Skeletal muscle cell (primary cell): ENCODE results near the gene TRMT10A.
A peak's percentile ranks its signal among the peaks of the same experiment; 100 is the strongest.
"Not testable (repeated sequence)": the region's sequence is repeated elsewhere in the genome, so short reads cannot be mapped to it uniquely, and the experiment has no call there.

Source experiments
- DNase-seq: peaks from one replicate; pipeline ENCODE4 v3.0.0-alpha.2; 2010; ENCODE audit warnings: low read depth
- H3K4me3 ChIP-seq: 2 replicates; pipeline ENCODE4 v1.5.1; 2011; ENCODE audit warnings: low read depth, mild to moderate bottlenecking, control low read depth, low read length, moderate library complexity

TRMT10A gene

GRCh38 chr4:99571883-99572282 lies 8.0 kb upstream of the TRMT10A start:
- H3K4me3 ChIP-seq: no peak overlapping the region
- no peak for DNase-seq

DNA sequence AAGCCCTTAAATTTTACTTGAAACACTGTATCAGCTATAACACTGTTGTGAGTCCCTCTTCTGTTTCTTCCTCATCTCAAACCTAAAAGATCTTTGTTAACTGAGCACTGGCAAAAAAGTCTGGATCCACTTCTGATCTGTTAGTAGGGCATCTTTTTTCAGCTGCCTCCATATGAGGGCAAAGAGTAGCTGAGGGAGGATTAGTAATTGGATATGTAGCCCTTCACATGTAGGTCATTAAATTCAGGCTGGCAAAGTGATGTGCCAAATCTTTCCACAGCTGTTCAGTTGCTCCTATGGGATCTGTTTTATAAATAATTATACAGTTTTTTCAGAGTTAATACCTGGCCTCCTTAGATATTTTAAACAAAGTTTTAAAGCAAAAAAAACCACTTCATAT lies 1.1 kb upstream of the TRMT10A start:
- no peak for DNase-seq
- H3K4me3 ChIP-seq: no peak overlapping the region

DNA sequence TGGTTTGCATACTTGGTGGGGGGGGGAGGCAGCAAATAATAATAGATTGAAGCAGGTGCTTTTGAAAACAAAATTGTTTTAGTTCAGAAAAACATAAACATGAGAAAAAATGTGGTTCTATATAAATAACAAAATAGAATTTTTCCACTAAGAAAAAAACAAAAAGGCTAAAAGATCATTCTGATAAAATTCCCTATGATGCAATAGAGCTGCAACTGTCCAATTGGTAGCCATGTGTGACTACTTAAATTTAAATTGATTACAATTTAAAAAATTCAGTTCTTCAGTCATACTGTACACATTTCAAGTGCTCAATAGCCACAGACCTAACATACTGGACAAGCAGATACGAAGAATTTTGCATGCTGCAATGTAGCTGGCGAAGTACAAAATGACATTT lies 11.0 kb downstream of the TRMT10A start:
- DNase-seq: no peak
- no peak overlapping the region for H3K4me3 ChIP-seq

DNA sequence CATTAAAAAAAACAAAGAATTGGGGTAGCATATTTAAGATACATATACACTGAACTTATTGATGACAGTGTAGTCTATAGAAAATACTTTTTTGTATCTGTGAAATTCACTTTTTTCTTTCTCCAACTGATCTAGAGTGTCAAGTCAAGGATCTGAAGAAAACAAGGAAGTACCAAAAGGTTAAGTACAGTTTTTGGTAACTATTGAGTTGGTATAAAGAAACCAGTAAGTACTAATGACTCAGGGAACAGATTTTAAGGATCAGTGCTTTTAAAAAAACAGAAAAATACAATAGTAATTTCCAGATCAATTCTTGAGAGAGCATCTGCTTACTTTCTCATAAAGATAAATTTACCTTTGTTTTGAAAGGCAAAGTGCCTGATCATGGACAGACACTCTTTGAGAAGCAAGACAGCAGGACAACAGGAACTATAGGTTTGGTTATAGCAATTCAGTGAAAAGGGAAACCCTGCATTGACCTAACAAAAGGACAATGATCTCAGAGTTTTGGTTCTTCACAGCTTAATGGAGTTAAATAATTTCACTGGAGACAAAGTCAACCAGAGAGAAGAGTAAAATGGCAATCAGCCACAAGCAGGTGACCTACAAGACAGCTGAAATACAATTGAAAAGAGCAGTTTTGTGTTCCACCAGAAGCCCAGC lies 23.4 kb downstream of the TRMT10A start:
- DNase-seq: no peak
- H3K4me3 ChIP-seq: no peak overlapping the region

DNA sequence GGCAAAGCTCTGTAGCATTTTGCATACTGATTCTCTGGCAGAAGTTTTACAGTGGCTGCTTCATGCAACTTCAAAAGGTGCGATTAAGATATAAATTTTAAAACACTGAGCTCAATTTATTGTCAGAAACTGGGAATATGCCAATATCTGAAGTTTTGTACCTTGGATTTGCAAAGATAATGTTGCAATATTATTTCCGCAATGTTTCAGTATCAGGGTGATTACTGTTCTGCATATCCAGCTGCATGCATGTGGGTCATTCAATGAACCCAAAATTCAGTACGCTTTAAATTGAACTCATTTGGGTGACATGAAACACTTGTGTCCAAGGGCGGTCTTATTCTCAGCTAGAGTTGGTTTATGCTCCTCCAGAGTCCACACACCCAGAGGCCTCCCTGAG lies 26.2 kb downstream of the TRMT10A start:
- no peak for DNase-seq
- no peak overlapping the region for H3K4me3 ChIP-seq

DNA sequence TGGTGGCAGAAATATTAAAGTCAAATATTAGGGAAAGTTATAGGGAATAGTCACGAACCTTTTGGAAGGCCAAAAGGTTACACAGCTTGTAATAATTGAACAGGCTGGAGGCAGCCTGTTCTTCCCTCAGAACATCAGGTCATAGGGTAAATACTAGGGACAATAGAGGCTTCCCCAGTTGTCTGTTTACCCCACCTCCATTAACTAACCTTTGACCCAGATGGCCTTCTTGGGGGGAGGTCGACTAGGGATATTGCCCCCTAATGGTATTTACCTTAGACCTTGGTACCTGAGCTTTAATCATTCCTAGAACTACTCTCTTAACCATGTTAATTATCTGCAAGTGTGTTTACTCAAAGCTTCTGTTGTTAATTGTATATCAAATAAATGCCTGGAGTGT lies 27.0 kb downstream of the TRMT10A start:
- DNase-seq: no peak
- H3K4me3 ChIP-seq: no peak overlapping the region

DNA sequence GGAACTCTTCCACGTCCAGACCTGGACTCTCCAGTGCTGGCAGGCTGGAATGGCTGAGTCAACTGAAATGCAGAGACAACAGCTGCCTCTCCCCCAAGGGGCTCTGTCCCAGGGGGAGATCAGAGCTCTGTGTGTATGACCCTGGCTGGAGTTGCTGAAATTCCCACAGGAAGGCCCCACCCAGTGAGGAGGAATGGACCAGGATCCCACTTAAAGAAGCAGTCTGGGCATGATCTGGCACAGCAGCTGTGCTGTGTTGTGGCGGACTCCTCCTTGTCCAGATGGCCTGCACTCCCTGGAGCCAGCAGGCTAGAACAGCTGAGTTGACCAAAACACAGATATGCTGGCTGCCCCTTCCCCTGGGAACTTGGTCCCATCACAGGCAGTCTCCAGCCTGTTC lies 27.6 kb downstream of the TRMT10A start:
- peak; percentile 72 for DNase-seq
- no peak overlapping the region for H3K4me3 ChIP-seq

GRCh38 chr4:99534699-99535098 lies 29.1 kb downstream of the TRMT10A start:
- DNase-seq, H3K4me3 ChIP-seq: not testable (repeated sequence)

DNA sequence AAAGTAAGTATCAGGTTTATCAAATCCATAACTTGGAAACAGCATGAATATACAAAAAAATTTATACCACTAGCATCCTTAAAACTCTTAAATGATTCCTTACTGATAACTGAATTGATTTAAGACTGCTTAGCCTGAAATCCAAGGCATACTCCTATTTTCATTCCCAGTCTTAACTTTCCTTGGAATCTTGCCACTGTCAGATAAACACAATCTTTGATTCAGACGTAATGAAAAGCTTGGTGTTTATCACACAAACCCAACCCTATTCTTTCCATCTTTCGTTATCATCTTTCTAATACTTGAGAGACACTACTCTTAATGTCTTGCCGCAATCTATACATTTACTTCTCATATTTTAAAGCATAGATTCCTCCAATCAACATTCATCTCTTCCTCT lies 33.9 kb downstream of the TRMT10A start:
- no peak for DNase-seq
- no peak overlapping the region for H3K4me3 ChIP-seq

DNA sequence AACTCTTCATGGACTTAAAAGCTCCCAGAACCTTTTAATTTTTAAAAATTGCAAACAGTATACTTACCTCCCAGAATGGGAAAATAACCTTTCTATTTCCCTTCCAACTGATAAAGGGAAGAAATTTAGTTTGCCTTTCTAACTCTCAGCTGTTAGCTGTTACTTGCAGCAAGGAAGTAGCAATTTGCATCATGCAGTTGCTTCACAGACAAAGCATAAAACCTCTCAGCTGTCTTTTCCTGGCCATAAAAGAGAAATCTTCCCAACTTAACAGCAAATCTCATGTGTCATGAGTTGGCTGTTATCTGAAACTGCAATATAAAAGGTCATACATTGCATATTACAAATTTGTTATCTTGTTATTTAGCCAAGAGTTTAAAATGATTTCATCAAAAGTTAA lies 34.6 kb downstream of the TRMT10A start:
- no peak overlapping the region for H3K4me3 ChIP-seq
- peak; percentile 18 for DNase-seq

- no peak overlapping the region for H3K4me3 ChIP-seq
- no peak for DNase-seq
Observed at GRCh38 chr4:99518601-99519295, 45.1 kb downstream of the TRMT10A start.

GRCh38 chr4:99510721-99511120 lies 53.1 kb downstream of the TRMT10A start, which contains the start of gene C4orf17:
Gene C4orf17, plus strand, starts transcription at chr4:99511021. Its CDS starts 2,061 bp downstream, at chr4:99513082.
- H3K4me3 ChIP-seq: no peak within 1 kb of the TSS
- no peak for DNase-seq

GRCh38 chr4:99507762-99508161 lies 56.1 kb downstream of the TRMT10A start:
- no peak overlapping the region for H3K4me3 ChIP-seq
- no peak for DNase-seq

GRCh38 chr4:99507349-99507748 lies 56.5 kb downstream of the TRMT10A start:
- no peak for DNase-seq
- H3K4me3 ChIP-seq: no peak overlapping the region

- DNase-seq: no peak
- no peak overlapping the region for H3K4me3 ChIP-seq
Observed at GRCh38 chr4:99506781-99507180, 57.1 kb downstream of the TRMT10A start.

DNA sequence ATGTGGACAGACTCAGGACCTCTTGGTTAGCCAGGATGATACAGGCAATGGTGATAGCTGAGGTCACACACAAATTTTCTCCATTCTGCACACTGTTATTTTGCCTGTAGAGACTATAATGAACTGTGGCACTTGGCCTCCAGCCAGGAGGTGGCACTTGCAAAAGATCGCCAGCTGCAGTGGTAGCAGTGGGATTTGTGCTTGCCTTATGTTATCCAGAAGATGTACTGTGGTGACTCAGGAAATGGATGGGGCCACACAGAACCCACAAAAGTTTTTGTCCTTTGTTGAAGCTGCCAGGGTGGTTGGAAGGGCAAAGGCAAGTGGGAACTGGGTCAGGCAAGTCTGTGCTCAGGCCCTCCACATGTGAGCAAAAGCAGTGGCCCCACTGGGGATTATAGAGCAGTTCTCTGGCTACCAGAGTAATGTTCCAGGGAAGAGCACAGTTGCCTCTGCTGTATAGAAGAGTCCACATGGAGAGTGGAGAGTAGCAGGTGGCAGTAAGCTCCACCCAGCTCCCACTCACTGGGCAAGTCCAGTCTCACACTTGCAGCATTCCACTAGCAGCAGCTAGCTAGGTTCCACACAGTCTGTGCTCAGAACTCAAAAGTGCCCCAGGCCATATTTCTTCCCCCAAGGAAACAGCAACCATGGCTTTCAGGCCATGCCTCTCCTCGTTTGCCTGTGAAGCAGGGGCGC lies 58.9 kb downstream of the TRMT10A start:
- DNase-seq: no peak

More for the DNA sequence above, 58.9 kb downstream of the TRMT10A start:
- no peak overlapping the region for H3K4me3 ChIP-seq
